ENCODE results near the gene SAP25. TPM values are rescaled to one million over a fixed set of nuclear protein-coding genes. Genes with fewer than 3 reads are reported as not detected.

Gene SAP25
- total RNA-seq, 2 donors from 2014 or later, result 2.5 to 19.5 TPM

- intact Hi-C loops (cut with DNase I), result no loop called here
- H3K4me1 ChIP-seq (replicated peaks), result peaks cover 18% of the 10 kb centered on the region
- WGBS, result 91% methylated on average over 28 of the region's 28 CpGs
- no peak overlapping the region for H3K27ac ChIP-seq
- TF ChIP-seq POLR2A (IDR thresholded peaks at IDR 0.05) (no peak), POLR2AphosphoS5 (IDR thresholded peaks at IDR 0.05) (no peak), CTCF (IDR thresholded peaks at IDR 0.05) (no peak)
- no peaks in the 10 kb centered on the region for H3K27me3 ChIP-seq (replicated peaks; ENCODE audit: insufficient read depth)
- no peak for DNase-seq (ENCODE audit: low spot score)
- no peaks in the 10 kb centered on the region for H3K9me3 ChIP-seq
- peaks cover 14 to 46% of the 10 kb centered on the region in 2 donors for H3K36me3 ChIP-seq
- no peak overlapping the region for H3K4me3 ChIP-seq
These were observed 4.8 kb upstream of the SAP25 start for GRCh38 chr7:100578246-100579183.

GRCh38 chr7:100577507-100577906 lies 3.8 kb upstream of the SAP25 start:
- 89% methylated on average over 14 of the region's 14 CpGs for WGBS
- DNase-seq (ENCODE audit: low spot score), result no peak
- peaks cover 8% of the 10 kb centered on the region for H3K4me1 ChIP-seq (replicated peaks)
- intact Hi-C loops (cut with DNase I), result no loop called here
- H3K27me3 ChIP-seq (replicated peaks; ENCODE audit: insufficient read depth), result no peaks in the 10 kb centered on the region
- H3K36me3 ChIP-seq, result peaks cover 14 to 46% of the 10 kb centered on the region in 2 donors
- no peaks in the 10 kb centered on the region for H3K9me3 ChIP-seq
- TF ChIP-seq POLR2AphosphoS5 (IDR thresholded peaks at IDR 0.05) (no peak), CTCF (IDR thresholded peaks at IDR 0.05) (no peak), POLR2A (IDR thresholded peaks at IDR 0.05) (no peak)
- no peak overlapping the region for H3K27ac ChIP-seq
- H3K4me3 ChIP-seq, result no peak overlapping the region

- Histone ChIP-seq H3K9me3 (no peaks in the 10 kb centered on the region), H3K27me3 (replicated peaks; ENCODE audit: insufficient read depth) (no peaks in the 10 kb centered on the region), H3K4me3 (no peak overlapping the region), H3K36me3 (peaks cover 14 to 46% of the 10 kb centered on the region in 2 donors), H3K27ac (no peak overlapping the region), H3K4me1 (replicated peaks) (peaks cover 5% of the 10 kb centered on the region)
- WGBS, result 93% methylated on average over 23 of the region's 24 CpGs
- DNase-seq (ENCODE audit: low spot score), result no peak
- TF ChIP-seq POLR2A (IDR thresholded peaks at IDR 0.05) (no peak), CTCF (IDR thresholded peaks at IDR 0.05) (no peak), POLR2AphosphoS5 (IDR thresholded peaks at IDR 0.05) (no peak)
- intact Hi-C loops (cut with DNase I), result no loop called here
These were observed 3.4 kb upstream of the SAP25 start for GRCh38 chr7:100577103-100577502.

- intact Hi-C loops (cut with DNase I), result no loop called here
- Histone ChIP-seq H3K36me3 (peaks cover 14 to 42% of the 10 kb centered on the region in 2 donors), H3K4me1 (replicated peaks) (no peaks in the 10 kb centered on the region), H3K27me3 (replicated peaks; ENCODE audit: insufficient read depth) (no peaks in the 10 kb centered on the region), H3K27ac (no peak overlapping the region), H3K9me3 (no peaks in the 10 kb centered on the region), H3K4me3 (no peak overlapping the region)
- DNase-seq (ENCODE audit: low spot score), result no peak
- WGBS, result 93% methylated on average over 13 of the region's 13 CpGs
- no peak for TF ChIP-seq POLR2AphosphoS5 (IDR thresholded peaks at IDR 0.05)
- no peak for TF ChIP-seq POLR2A (IDR thresholded peaks at IDR 0.05)
- no peak for TF ChIP-seq CTCF (IDR thresholded peaks at IDR 0.05)
These were observed 2.8 kb upstream of the SAP25 start for GRCh38 chr7:100576384-100576993.

All from prostate gland (tissue), 2 donors.